GM19395 (cell line): Measurements from ENCODE around the gene KCNK17.
A peak's percentile ranks its signal among the peaks of the same experiment; 100 is the strongest.

ENCODE experiments used
- ATAC-seq: cut with Tn5 transposase; IDR thresholded peaks from one replicate; pipeline ENCODE4 v1.9.1; 2021; ENCODE audit warnings: mild to moderate bottlenecking, moderate library complexity; ENCODE audit not compliant: unreplicated experiment

KCNK17 gene

GRCh38 chr6:39314273-39314795 is at the start of gene KCNK17:
Gene KCNK17, minus strand, starts transcription at chr6:39314419. Its CDS starts 99 bp downstream, at chr6:39314320.
- ATAC-seq = no peak

- no peak for ATAC-seq
Measured at GRCh38 chr6:39363280-39363679, 49.1 kb upstream of the KCNK17 start.

DNA sequence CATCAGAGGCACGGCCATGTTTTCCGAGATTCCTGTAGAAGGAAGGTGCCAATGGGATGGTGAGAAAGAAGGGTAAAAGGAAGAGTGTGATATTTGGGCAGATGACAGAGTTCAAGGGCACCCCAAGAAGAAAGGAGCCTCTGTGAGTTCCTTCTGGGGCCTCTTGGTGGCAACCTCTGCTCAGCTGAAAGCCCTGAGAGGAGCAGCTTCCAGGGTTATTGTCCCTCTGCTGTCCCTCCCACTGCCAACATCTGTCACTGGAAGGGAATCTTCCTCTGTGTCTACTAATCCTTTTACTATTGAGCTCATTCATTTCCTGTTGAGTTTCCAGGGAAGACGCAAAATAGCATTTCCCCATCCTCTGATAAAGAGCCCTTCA is 48.3 kb upstream of the KCNK17 start:
- no peak for ATAC-seq

DNA sequence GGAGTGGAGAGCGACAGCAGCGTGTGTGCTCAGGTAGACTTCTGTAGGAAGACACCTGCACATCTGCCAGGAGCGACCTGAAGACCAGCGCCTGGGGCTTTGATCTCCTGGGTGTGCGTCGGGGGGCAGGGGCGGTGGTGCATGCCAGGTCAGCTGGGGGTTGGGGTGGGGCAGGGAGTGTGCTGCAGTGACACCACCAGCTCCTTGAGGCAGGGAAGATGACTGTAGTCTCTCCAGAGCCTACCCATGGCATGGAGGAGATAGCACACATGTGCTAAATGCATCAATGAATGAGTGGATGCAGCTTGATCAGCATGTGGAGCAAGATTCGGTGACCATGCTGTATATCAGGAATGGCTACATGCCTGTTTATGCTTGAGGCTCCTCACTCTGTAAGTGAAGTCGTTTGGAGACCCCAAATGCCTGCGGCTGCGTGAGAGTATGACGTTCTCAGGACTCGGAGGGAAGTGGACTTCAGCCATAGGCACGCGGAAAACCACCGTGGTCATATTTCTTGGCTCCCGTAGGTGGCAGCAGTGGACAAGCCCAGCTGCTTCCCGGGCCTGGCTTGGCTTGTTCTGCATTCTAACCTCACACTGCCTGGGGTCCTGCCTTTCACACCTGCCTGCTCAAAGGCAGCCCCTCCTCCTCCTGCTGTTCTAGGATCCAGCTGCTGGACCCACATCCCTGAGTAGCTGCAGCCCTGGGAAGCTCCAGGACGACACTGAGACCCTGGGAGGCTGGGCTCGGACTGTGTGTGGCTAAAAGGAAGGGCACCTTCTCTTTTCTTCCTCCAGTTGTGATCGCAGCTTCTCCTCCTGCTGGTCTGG is 47.7 kb upstream of the KCNK17 start:
- ATAC-seq = no peak

DNA sequence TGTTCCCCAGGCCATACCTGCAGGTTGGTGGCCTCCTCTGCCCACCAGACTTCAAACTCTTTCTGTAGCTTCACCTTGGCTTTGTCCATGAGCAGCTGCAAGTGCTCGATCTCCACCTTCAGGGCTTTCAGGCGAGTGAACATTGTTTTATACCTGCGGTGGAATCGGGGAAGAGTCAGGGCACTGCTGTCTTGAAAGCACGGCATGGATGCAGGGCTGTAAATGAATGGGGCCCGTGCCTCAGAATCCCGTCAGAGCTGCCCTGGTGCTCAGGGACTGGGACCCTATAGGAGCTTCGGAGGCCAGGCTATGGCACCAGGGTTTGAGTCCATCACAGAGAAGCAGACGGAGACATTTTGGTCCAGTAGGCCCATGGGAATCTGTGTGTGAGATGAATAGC is 46.2 kb upstream of the KCNK17 start:
- ATAC-seq = no peak

DNA sequence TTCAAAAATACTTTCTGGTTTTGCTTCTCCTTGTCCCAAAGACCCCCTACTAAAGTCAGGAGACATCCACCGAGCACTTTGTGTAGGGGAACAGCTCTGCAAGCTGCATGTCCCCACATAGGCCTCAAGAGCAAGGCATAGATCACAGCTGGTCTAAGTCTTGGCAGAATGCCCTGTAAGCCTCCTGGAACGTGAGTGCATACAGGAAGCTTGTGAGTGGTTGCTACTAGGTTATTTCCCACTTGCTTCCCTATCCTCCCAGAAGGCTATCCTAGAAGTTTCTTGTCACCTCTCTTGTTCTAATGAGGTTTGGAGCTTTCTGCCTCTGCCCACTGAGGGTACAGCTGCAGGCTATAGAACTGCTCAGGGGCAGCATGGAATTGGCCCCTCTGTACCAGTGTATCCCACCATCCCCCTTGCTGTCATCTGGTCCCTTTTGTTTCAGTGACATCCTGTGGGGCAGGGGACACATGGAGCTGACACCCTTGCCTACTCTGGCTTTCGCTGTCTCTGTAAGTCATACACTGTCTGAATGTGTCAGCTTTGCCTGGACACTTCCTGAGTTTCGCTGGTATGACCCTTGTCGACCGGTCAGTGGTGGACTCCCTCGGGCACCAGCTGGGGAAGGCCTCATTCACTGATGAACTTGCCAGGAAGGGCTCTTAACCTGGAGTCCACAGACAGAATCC is 43.9 kb upstream of the KCNK17 start:
- ATAC-seq = no peak

DNA sequence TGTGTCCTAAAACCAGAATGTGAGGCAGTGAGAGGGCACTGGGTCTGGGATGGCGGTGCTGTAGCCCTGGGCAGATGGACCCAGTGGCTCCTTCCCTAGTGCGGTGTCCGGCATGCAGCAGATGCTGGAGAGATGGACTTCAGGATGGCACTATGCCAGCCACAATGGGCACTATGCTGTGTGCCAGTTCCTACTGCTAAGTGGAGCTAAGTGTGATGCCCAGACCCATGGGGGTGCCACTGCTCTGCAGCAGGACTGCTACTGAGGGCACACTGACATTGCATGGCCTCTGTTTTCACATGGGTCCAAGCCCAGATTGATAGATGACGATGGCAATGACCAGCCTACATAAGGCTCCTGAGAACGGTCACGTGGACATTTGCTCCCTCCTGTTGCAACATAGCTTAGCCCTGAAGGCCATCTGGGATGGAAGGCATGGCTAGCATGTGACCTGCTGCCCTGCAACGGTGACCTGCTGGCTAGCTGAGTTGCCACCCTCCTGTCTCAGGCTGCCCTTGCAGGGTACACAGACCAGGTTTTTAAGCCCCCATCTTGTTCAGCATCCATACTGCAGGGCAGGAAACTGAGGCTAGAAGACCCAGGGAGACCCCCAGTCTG is 39.6 kb upstream of the KCNK17 start:
- ATAC-seq = no peak

GRCh38 chr6:39350723-39351505 is 36.7 kb upstream of the KCNK17 start:
- ATAC-seq = no peak

GRCh38 chr6:39348740-39349139 is 34.5 kb upstream of the KCNK17 start:
- ATAC-seq = no peak

DNA sequence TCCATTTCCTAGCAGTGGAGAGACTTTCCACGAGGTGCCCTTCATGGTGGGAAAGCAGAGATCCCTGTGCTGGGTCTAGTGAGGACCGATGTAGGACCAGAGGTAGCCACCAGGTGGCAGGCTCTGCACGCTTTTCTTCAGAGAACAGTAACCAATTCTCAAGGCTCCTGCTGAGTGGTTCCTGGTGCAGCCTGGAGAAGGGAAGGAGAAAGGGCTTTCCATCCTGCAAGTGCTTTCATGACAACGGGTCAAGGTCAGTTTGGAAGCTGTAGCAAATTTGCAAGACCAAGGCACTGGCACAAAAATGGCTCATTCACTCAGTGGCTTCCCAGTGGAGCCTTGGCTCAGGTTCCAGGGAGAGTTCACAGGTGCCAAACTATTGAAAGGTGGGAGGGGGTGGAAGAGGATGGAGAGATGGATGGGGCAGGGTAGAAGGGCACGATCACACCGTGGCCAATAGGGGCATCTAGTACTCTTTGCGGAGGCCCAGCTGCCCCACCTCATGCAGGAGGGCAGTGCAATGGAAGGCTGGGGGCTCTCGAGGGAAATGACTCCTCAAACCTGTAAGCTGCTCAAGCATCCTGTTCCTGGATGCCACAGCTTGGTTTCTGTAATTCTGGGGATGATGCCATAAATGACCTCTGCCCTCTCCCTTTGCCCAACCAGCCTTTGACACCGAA is 33.8 kb upstream of the KCNK17 start:
- ATAC-seq = peak; percentile 63

DNA sequence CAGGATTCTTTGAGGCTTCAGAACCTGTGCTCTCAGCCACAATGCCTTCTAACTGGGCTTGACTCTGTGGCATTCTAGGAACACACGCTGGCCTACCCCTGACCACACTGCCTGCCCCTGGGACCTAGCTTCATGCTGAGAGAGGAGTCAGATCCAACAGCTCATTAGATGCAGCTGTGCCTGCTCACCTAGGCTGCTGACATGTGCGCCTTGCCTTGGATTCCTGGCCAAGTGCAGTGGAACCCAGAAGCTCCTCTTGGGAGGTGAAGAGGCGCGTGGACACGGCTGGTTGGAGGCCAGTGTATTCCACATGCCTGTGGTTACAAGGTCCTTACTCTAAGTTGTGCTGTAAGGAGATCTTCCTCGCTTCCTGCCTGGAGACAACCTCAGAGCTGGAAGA is 33.0 kb upstream of the KCNK17 start:
- no peak for ATAC-seq

DNA sequence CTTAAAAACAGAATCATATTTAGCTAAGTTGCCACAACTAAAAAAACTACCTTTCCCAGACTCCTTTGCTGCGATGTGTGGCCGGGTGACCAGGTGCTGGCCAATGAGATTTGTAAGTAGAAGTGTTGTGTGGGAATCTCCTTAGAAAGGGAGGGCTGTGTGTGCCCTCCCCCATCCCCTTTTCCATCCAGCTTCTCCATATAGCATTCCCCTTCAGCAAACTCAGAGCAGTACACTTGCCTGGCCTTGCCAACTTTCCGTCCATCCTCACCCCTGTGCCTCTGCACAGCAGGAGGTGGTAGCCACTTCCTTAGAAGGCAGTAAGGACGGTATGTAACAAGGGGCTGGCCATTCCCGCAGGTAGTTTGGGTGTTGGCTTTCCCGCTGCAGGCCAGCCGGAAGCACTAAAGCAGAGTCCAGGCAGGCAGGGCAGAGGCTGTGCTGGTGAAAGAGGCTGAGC is 30.6 kb upstream of the KCNK17 start:
- no peak for ATAC-seq

DNA sequence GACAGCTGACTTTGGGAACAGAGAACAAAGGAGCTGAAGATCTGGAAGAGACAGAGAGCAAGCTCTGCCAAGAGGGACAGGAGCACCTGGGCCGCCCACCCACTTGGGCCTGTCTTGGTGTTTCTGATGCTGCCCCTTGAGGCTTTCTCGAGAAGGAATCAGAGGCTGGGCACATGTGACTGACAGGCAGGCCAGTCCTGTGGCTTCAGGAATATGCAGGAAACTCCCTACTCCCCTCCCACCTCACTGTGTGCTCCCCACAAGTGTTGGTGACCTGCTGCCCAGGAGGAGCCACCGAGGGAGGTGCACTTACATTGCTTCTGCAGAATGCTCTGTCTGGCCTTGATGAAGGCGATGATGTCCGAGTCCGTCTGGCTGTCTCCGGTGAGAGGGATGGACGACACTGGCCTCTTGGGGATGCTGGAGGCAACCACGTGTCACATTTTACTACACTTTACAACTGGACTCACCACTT is 29.2 kb upstream of the KCNK17 start:
- ATAC-seq = no peak

DNA sequence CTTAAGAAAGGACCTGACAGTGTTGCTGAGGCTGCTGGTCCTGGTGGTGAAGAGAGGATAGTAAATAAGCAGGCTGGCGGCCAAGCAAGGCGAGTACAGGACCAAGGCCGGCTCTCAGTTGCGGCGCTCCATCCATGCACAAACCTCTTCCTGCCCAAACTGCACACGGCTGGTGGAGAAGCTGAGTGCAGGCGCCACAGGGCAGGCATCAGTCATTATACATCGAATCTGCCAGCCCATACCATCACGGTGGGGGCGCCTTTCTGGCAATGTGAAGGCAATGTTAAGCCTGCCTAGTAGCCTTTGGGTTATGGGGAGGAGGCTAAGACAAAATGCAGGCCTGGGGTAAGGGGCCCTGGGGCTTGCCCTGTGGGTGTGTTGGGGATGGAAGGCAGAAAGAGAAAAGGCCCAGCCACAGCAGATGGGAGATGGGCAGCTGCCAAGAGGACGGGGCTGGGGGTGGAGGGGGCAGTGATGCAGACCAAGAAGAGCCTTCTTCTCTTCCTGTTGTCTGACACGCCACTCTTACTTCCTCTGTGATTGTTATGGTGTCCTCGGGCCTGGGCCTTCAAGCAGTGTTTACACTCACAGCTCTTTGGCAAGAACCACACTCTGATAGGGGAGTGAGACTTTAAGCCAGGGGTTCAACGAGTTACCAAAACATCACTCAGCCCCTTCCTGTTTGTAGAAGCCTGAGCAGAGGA is 28.6 kb upstream of the KCNK17 start:
- no peak for ATAC-seq

DNA sequence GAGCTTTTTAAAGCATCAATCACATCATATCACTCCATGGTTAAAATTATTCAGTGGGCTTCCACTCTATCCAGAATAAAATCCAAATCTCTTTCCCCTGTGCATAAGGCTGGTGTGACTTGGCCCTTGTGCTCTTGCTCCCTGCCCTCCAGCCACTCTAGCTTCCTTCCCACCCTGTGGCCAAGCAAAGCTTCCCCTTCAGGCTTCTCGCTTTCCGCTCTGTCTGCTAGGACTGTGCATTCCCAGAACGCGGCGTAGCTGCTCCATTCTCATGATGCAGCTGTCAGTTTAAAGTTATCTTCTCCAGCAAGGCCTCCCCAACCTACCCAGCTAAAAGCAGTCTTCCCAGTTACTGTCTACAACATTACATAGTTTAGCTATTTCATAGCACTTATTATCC is 27.7 kb upstream of the KCNK17 start:
- ATAC-seq = no peak

DNA sequence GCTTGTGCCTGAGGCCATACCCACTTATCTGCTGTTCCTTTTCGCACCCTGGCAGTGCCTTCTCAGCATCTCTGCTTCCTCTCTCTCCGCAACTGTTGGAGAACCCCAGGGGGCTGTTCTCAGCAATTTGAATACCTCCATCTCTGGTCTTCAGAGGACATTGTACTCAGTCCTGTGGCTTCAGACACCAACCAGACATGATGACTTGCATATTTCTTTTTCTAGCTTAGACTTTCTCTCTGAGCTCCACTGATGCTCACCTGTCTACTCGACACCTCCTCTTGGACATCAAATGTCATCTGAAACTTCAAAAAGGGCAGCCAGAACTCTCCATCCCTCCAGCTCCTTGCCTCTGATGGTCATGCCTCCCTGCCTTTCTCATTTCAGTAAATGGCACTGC is 27.1 kb upstream of the KCNK17 start:
- ATAC-seq = no peak

GRCh38 chr6:39339868-39340550 is 25.8 kb upstream of the KCNK17 start:
- no peak for ATAC-seq

GRCh38 chr6:39339096-39339867 is 25.1 kb upstream of the KCNK17 start:
- no peak for ATAC-seq
